HG03108 (cell line): ENCODE results near the gene CYP2D6.
"Not testable (repeated sequence)": the region's sequence is repeated elsewhere in the genome, so short reads cannot be mapped to it uniquely, and the experiment has no call there.

Experiments used
- ATAC-seq: cut with Tn5 transposase; IDR thresholded peaks from one replicate; pipeline ENCODE4 v1.9.1; 2021; ENCODE audit warnings: moderate library complexity; ENCODE audit not compliant: unreplicated experiment

The CYP2D6 gene

DNA sequence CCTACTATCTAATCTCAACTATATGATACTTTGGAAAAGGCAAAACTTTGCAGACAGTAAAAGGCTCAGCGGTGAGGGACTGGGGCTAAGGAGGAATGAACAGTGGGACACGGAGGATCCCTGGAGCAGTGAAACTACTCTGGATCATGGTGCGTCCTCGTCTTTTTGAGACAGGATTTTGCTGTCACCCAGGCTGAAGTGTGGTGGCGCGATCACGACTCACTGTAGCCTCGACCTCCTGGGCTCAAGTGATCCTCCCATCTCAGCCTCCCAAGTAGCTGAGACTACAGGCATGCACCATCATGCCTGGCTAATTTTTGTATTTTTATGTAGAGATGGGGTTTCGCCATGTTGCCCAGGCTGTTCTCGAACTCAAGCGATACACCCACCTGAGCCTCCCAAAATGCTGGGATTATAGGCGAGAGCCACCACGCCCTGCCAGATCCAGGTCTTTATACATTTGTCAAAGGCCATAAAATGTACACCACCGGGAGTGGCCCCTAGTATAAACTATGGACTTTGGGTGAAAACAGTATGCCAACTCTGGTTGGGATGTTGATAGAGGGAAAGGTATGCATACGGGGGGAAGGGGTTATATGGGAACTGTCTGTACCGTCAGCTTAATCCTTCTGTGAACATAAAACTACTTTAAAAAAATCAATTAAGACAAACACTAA lies 28.0 kb upstream of the CYP2D6 start:
- ATAC-seq = no peak

GRCh38 chr22:42156598-42156997 lies 26.0 kb upstream of the CYP2D6 start:
- ATAC-seq = no peak

GRCh38 chr22:42156121-42156520 lies 25.5 kb upstream of the CYP2D6 start:
- ATAC-seq = no peak

GRCh38 chr22:42155053-42155543 lies 24.5 kb upstream of the CYP2D6 start:
- no peak for ATAC-seq

- no peak for ATAC-seq
Measured at GRCh38 chr22:42154293-42155052, 23.9 kb upstream of the CYP2D6 start.

- no peak for ATAC-seq
Measured at GRCh38 chr22:42152661-42153270, 22.2 kb upstream of the CYP2D6 start.

GRCh38 chr22:42151924-42152635 lies 21.5 kb upstream of the CYP2D6 start:
- ATAC-seq = no peak

GRCh38 chr22:42150727-42151590 lies 20.3 kb upstream of the CYP2D6 start:
- ATAC-seq = no peak

- not testable (repeated sequence) for ATAC-seq
Measured at GRCh38 chr22:42149798-42150197, 19.2 kb upstream of the CYP2D6 start.

- no peak for ATAC-seq
Measured at GRCh38 chr22:42145175-42145574, 14.6 kb upstream of the CYP2D6 start.

GRCh38 chr22:42143859-42144822 lies 13.5 kb upstream of the CYP2D6 start:
- not testable (repeated sequence) for ATAC-seq

- no peak for ATAC-seq
Measured at GRCh38 chr22:42142771-42143461, 12.3 kb upstream of the CYP2D6 start.

GRCh38 chr22:42141307-42142057 lies 10.9 kb upstream of the CYP2D6 start:
- ATAC-seq = not testable (repeated sequence)

- ATAC-seq = not testable (repeated sequence)
Measured at GRCh38 chr22:42140153-42140552, 9.5 kb upstream of the CYP2D6 start.

DNA sequence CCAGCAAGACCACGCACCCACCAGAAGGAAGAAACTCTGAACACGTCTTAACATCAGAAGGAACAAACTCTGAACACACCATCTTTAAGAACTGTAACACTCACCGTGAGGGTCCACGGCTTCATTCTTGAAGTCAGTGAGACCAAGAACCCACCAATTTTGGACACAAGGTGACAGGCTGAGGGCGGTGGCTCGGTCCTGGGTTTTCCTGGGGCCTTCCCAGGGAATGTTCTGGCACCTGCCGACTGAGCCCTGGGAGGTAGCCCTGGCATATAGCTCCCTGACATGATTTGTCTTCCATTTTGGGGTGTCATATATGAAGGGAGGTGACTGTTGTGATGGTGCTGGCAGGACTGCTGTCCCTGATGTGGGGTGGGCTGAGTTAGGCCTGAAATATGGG lies 8.9 kb upstream of the CYP2D6 start:
- ATAC-seq = not testable (repeated sequence)

GRCh38 chr22:42138972-42139371 lies 8.4 kb upstream of the CYP2D6 start:
- ATAC-seq = no peak

- no peak for ATAC-seq
Measured at GRCh38 chr22:42138122-42138770, 7.6 kb upstream of the CYP2D6 start.
